ENCODE measurements around the gene NOXA1.
A peak's percentile ranks its signal among the peaks of the same experiment; 100 is the strongest.
"Not testable (repeated sequence)": the region's sequence is repeated elsewhere in the genome, so short reads cannot be mapped to it uniquely, and the experiment has no call there.

Gene NOXA1

DNA sequence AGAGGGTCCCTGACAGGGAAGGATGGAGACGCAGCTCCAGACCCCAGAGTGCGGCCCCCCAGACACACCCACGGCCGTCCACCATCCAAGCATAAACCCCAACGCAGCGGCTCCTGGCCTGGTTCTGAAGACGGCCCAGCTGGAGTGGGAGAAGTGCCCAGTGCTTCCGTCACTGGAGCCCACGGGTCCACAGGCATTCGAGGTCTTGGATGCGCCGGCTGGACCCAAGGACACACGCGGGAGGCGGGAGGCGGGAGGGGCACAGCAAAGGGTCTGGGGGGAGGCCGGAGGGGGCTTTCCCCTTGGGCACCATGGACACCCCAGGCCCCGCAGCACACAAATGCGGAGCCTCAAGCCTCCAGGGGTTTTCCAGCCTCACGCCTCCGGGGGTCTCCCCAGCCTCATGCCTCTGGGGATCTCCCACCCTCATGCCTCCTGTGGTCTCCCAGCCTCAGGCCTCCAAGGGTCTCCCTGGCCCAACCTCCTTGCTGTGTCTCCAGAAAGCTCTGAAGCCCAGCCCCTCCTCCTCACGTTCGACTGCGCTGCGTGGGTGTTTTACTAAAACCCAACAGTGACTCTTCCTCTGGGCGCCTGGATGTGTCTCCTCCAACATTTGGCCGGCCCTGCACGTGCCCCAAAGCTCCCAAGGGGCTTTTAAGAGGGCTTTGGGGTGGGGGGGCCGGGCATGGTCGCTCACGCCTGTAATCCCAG, 15.4 kb upstream of the NOXA1 start:
- no peak for DNase-seq (ENCODE audit: insufficient read length)
- FAIRE-seq, result no peak
- no peak for TF ChIP-seq POLR2A (IDR thresholded peaks at IDR 0.05; ENCODE audit: low read depth, low read length)
- no peak for TF ChIP-seq POLR2AphosphoS5 (IDR thresholded peaks at IDR 0.05; ENCODE audit: low read depth, low read length)
- no peak for TF ChIP-seq TAF1 (IDR thresholded peaks at IDR 0.05; ENCODE audit: borderline replicate concordance, low read depth, low read length)

DNA sequence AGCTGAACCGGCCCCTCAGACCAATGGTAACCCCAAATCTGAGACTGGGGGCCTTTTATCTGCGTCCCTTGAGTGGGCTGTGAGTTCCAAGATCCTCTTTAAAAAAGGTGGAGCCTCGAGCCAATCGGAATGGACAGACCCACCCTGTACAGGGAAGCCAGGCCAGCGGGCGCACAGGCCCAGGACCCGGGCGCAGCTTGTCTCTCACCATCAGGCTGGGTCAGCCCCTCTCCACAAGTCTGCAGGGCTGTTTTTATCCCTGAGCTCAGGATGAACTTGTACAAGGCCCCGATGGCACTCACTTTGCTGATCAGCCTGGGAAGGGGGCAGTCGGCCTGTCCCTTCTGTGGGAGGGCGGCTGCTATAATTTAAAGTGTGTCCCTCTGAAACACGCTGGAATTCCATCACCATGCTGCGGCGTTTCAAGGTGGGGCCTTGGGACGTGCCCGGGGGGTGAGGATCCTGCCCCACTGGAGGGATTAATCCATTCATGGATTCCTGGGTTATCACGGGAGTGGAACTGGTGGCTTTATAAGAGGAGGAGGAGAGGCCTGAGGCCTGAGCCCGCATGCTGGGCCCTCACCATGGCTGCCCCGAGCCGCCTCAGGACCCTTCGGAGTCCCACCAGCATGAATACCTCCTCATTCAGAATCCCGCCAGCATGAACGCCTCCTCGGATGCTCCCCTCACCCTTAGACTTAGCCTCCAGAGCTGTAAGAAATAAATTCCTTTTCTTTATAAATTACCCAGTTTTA, 14.4 kb upstream of the NOXA1 start:
- TF ChIP-seq TAF1 (IDR thresholded peaks at IDR 0.05; ENCODE audit: borderline replicate concordance, low read depth, low read length) (no peak), POLR2AphosphoS5 (IDR thresholded peaks at IDR 0.05; ENCODE audit: low read depth, low read length) (no peak), POLR2A (IDR thresholded peaks at IDR 0.05; ENCODE audit: low read depth, low read length) (no peak)
- DNase-seq (ENCODE audit: insufficient read length), result no peak
- FAIRE-seq, result no peak

DNA sequence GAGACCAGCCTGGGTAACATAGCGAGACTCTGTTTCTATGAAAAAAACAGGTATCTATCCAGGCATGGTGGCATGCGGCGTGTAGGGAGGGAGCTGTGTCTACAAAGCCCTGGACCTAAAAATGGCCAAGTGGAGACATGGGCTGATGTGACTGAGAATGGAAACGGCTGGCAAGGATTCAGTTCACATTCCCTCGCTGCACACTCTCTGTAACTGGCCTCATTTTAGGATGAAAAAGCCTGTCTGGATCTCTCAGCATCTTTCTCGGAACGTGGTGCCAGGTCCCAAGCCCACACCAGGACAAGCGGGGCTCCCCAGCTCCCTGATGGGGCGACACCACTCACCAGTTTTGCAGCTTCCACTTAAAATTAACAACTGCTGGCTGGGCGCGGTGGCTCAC, 13.7 kb upstream of the NOXA1 start:
- DNase-seq (ENCODE audit: insufficient read length) (no peak), FAIRE-seq (no peak)
- no peak for TF ChIP-seq POLR2A (IDR thresholded peaks at IDR 0.05; ENCODE audit: low read depth, low read length)
- TF ChIP-seq POLR2AphosphoS5 (IDR thresholded peaks at IDR 0.05; ENCODE audit: low read depth, low read length), result no peak
- no peak for TF ChIP-seq TAF1 (IDR thresholded peaks at IDR 0.05; ENCODE audit: borderline replicate concordance, low read depth, low read length)

DNA sequence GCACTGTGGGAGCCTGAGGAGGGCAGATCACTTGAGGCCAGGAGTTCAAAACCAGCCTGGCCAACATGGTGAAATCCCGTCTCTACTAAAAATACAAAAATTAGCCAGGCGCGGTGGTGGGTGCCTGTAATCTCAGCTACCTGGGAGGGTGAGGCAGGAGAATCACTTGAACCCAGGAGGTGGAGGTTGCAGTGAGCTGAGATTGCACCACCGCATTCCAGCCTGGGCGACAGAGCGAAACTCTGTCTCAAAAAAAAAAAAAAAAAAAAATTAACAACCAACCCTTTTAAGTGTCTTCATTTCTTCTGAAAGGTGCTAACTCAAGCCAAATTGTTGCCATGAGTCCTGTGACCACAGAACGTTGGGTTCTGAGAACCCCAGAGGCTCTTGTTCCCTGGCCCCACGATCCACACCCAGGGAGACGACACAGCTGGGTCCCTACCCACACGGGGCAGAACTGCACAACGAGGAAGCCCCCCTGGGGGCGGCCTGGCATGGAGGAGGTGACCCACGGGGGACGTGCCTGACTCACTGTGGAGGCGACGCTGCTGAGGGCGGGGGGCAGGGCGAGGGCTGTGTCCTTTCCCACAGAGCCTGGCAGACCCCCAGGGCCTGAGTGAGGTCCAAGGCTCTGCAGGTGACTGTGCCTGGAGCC, 12.8 kb upstream of the NOXA1 start:
- not testable (repeated sequence) for DNase-seq (ENCODE audit: insufficient read length); FAIRE-seq

DNA sequence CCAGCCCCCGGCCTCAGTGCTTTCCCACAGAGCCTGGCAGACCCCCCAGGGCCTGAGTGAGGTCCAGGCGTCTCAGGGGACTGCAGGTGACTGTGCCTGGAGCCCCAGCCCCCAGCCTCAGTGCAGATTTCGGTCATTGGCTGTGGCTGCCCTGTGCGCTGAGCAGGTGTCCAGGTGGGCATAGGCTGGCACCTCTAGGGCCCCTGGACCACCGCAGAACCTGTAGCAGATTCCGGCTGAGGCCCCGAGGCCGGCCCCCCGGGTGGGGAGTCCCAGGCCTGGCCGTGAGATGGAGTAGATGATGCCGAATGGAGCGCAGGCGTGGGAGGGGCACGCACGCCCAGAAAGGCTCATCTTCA, 12.3 kb upstream of the NOXA1 start:
- FAIRE-seq, result no peak
- no peak for TF ChIP-seq TAF1 (IDR thresholded peaks at IDR 0.05; ENCODE audit: borderline replicate concordance, low read depth, low read length)
- no peak for TF ChIP-seq POLR2A (IDR thresholded peaks at IDR 0.05; ENCODE audit: low read depth, low read length)
- TF ChIP-seq POLR2AphosphoS5 (IDR thresholded peaks at IDR 0.05; ENCODE audit: low read depth, low read length), result no peak
- no peak for DNase-seq (ENCODE audit: insufficient read length)

DNA sequence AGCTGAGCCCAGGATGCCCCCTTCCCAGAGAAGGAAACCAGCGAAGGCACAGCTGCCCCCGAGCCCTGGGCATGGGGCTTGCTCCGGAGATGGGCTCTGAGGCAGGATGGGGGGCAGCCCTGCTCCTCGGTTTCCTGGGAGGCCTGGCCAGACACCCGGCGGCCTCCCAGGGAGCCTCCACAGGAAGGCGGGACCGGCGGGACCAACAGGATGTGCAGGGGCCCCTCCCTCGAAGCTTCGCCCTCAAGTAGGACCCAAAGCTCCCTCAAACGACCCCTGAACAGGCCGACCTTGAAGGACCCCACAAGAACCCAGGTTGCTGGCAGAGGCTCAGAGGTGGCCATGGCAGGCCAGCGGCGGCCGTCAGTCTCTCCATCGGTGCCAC, 11.9 kb upstream of the NOXA1 start:
- DNase-seq (ENCODE audit: insufficient read length), result no peak
- no peak for TF ChIP-seq POLR2AphosphoS5 (IDR thresholded peaks at IDR 0.05; ENCODE audit: low read depth, low read length)
- no peak for TF ChIP-seq TAF1 (IDR thresholded peaks at IDR 0.05; ENCODE audit: borderline replicate concordance, low read depth, low read length)
- no peak for TF ChIP-seq POLR2A (IDR thresholded peaks at IDR 0.05; ENCODE audit: low read depth, low read length)
- no peak for FAIRE-seq

DNA sequence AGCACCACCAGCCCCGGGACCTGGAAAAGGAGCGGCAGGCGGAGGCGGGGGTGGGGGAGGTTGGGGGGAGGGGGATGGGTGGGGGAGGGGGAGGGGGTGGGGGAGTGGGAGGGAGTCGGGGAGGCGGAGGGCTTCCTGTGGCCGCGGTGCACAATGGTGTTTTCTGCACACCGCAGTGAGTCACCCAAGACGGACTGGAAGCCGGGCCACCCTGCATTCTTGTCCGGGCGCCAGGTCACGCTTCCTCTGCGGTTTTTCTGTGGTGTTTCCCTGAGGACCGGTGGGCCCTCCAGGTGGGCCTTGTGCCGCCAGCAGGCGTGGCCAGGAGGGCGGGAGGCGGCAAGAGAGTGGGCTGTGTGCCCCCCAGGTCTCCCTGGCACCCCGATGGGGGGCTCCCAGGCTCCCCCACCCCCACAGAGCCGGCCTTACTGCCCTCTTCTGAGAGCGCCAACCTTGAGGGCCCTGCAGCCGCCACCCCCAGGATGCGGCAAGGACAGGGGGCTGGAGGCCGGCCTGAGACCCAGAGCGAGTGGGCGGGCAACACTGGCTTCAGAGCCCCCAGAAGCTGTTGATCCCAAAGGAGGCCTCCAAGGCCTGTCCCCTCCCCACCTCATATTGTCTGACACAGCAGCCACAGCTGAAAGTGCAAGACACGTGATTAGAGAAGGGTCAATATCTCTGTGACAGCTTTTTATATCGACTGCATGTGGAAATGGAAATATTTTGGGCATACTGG, 11.4 kb upstream of the NOXA1 start:
- DNase-seq (ENCODE audit: insufficient read length) (peak; percentile 70), FAIRE-seq (peak; percentile 85)
- no peak for TF ChIP-seq TAF1 (IDR thresholded peaks at IDR 0.05; ENCODE audit: borderline replicate concordance, low read depth, low read length)

DNA sequence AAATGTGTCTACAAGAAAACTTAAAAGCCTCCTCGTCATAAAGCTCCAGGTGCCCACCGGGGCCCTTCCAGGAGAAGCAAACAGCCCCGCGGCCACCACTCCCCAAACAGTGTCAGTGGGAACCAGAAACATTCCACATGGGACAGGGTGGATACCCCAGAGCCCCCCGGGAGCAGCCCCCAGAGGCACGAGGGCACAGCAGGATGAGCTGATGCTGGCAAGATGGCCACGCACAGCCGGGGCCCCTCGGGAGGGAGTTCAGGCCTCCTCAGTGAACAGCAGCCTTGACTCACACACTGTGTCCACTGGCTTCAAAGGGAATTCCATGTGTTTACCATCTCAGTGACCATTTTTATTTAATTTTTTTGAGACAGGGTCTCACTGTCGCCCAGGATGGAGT, 10.8 kb upstream of the NOXA1 start:
- DNase-seq (ENCODE audit: insufficient read length) (no peak), FAIRE-seq (no peak)
- no peak for TF ChIP-seq POLR2AphosphoS5 (IDR thresholded peaks at IDR 0.05; ENCODE audit: low read depth, low read length)
- TF ChIP-seq TAF1 (IDR thresholded peaks at IDR 0.05; ENCODE audit: borderline replicate concordance, low read depth, low read length), result no peak
- no peak for TF ChIP-seq POLR2A (IDR thresholded peaks at IDR 0.05; ENCODE audit: low read depth, low read length)

DNA sequence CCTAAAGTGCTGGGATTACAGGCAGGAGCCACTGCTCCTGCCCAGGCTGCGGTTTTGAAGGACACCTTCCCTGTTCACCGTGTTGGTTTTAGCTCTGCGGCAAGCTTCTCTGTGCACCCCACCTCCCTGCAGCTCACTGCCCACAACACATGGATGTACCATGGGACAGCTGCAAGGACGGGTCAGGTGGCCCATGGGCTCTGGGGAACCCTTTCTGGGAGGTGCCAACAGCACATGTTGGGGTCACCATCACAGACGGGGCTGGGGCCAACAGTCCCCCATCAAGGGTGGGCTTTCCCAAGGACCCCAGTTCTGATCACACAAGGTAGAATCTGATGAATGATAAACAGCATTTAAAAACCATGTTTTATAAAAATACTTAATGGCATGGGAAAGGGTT, 7.7 kb upstream of the NOXA1 start:
- TF ChIP-seq POLR2AphosphoS5 (IDR thresholded peaks at IDR 0.05; ENCODE audit: low read depth, low read length) (no peak), TAF1 (IDR thresholded peaks at IDR 0.05; ENCODE audit: borderline replicate concordance, low read depth, low read length) (no peak)
- DNase-seq (ENCODE audit: insufficient read length) (no peak), FAIRE-seq (no peak)

DNA sequence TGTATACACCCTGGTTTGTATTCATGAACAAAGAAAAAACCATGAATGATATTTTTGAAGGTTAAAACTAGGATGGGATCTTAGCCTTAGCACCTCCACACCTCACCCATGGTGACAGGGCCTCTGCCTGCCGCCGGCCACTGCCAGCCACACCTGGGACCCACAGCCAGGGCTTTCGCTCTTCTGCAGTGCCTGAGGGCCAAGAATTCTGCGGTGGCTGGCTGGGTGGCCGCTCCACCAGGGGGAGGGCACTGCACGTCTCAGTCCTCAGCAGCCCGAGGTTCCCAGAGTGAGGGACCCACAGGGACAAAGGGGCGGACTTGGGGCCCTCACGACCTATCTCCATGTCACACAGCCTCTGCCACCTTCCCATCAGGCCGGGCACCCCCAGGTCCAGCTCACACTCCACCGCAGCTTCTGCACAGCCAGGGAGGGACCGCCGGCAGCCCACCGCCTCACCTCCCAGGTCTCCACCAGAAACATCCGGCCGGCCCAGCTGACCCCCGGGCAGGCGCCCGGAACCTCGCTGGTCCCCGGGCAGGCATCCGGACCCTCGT, 7.1 kb upstream of the NOXA1 start:
- no peak for FAIRE-seq

DNA sequence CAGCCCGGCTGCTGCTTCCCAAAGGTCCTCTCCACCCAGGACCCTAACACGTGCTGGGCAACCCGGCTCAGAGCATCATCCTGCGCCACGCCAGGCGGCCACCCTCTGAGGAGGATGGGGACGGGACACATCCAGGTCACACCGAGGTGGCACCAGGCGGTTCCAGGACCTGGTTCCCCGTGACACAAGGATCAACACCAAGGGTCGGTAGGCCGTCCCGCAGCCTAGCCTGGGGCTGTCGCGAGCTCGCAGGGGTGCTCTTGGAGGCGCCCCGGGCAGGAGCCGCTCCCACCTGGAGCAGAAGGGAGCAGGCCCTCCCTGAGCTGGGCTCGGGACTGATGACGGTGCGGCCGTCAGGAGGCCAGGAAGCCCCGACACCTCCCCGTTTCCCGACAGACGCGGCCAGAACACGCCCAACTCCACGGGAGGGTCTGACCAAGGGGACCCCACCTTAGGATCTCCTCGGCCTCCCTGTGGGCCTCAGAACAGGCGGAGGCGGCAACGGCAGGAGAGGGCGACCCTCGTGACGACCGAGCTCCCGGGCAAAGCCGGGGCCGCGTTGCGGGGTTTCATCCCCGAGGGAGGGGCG, 6.5 kb upstream of the NOXA1 start:
- FAIRE-seq (no peak), DNase-seq (ENCODE audit: insufficient read length) (no peak)
- TF ChIP-seq POLR2A (IDR thresholded peaks at IDR 0.05; ENCODE audit: low read depth, low read length), result no peak

More for the DNA sequence above, 7.1 kb upstream of the NOXA1 start:
- TF ChIP-seq POLR2AphosphoS5 (IDR thresholded peaks at IDR 0.05; ENCODE audit: low read depth, low read length), result no peak
- no peak for TF ChIP-seq TAF1 (IDR thresholded peaks at IDR 0.05; ENCODE audit: borderline replicate concordance, low read depth, low read length)
- TF ChIP-seq POLR2A (IDR thresholded peaks at IDR 0.05; ENCODE audit: low read depth, low read length), result no peak
- no peak for DNase-seq (ENCODE audit: insufficient read length)

Measured in GM12892 (cell line).